ENCODE data around the gene DLG2. TPM values are rescaled to one million over a fixed set of nuclear protein-coding genes. Genes with fewer than 3 reads are reported as not detected.

DLG2 gene
- polyA plus RNA-seq, 1 donor = 8.1 TPM

DNA sequence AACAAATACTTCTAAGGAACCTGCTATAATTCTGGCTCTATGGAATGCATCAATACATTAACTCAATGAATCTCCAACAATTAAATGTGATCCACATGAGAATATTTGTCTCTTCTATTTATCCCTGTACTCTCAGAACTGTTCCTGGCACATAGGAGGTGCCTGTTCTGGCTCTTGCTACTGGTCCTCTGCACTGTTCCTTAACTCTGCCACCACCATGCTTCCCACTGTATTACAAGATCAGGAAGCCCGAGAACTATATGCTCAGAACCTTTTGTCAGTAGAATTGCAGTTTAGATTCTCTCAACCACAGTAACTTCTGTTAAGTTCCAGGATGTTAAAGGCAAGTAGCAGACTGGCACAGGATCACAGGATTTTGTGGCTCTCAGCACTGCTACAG is 1964.7 kb downstream of the DLG2 start:
- Histone ChIP-seq H3K9me3 (ENCODE audit: control insufficient read depth, low read depth, low read length) (no peaks in the 10 kb centered on the region), H3K27me3 (ENCODE audit: control insufficient read depth, insufficient read depth, low read length) (no peaks in the 10 kb centered on the region), H3K27ac (ENCODE audit: low read length) (no peak overlapping the region), H3K36me3 (ENCODE audit: control insufficient read depth, insufficient read depth, low read length) (no peaks in the 10 kb centered on the region), H3K4me1 (ENCODE audit: control insufficient read depth, insufficient read depth, low read length) (peaks cover 11% of the 10 kb centered on the region), H3K4me3 (ENCODE audit: low read length) (no peak overlapping the region)
- no CpG with 5 or more reads among the region's 1 CpG for WGBS (ENCODE audit: insufficient coverage, low lambda C conversion rate)
- no peak for DNase-seq

DNA sequence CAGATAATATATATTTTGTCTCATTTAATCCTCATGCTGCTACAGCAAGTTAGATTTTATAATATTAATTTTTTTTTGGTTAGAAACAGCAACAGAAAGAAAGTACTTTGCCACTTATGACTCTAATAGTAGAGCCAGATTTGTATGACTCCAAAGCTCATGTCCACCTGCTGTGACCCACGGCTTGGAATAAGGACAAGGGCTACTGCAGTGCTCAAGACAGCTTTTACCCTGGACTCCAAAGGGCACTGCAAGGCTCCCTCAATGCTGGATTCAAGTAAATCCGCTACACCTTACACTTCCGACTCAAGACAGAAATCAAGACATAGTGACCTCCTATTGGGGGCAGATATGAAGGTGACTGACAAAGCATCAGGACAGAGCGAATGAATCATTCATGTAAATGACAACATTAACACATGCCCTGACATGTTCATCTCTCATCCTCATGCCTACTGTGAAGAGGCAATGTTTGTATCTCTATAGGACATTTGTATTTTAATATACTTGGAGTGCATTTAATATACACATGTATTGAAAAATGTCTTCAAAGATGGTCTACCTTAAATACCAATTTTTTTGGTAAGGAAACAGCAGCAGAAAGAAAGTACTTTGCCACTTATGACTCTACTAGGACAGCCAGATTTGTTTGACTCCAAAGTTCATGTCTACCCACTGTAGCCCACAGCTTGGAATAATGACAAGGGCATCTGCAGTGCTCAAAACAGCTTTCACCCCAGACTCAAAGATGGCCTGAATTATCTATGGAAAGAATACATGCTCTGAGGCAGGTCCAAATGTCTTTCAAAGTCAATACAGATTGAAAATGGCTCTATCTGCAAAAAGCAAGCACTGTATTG is 1965.4 kb downstream of the DLG2 start:
- no peaks in the 10 kb centered on the region for H3K27me3 ChIP-seq (ENCODE audit: control insufficient read depth, insufficient read depth, low read length)
- DNase-seq = peak; percentile 7 to 25
- H3K27ac ChIP-seq (ENCODE audit: low read length) = no peak overlapping the region
- no peaks in the 10 kb centered on the region for H3K9me3 ChIP-seq (ENCODE audit: control insufficient read depth, low read depth, low read length)
- H3K36me3 ChIP-seq (ENCODE audit: control insufficient read depth, insufficient read depth, low read length) = no peaks in the 10 kb centered on the region
- H3K4me3 ChIP-seq (ENCODE audit: low read length) = no peak overlapping the region
- WGBS (ENCODE audit: insufficient coverage, low lambda C conversion rate) = 50% methylated on average over 1 of the region's 4 CpGs
- peaks cover 11% of the 10 kb centered on the region for H3K4me1 ChIP-seq (ENCODE audit: control insufficient read depth, insufficient read depth, low read length)

DNA sequence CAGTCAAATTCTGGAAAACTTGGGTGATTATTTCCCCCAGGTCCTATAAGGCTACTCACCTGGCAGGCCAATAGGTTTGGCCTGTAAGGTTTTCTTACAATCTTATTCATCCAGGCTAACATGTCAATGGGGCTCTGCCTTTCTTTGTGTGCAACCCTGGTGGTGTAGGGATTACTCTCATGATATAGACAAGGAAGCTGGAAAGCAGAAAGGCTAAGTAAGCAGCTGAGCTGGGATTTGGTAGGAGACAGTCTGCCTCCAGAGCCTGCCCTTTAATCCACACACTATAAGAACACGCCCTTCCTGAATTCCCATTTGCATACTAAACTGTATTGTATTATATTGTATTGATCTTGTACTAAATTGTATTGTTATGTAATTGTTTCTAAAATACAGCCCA is 1967.7 kb downstream of the DLG2 start:
- no peaks in the 10 kb centered on the region for H3K9me3 ChIP-seq (ENCODE audit: control insufficient read depth, low read depth, low read length)
- DNase-seq = no peak
- H3K4me1 ChIP-seq (ENCODE audit: control insufficient read depth, insufficient read depth, low read length) = peaks cover 11% of the 10 kb centered on the region
- WGBS (ENCODE audit: insufficient coverage, low lambda C conversion rate) = no CpG with 5 or more reads among the region's 1 CpG
- H3K36me3 ChIP-seq (ENCODE audit: control insufficient read depth, insufficient read depth, low read length) = no peaks in the 10 kb centered on the region
- H3K4me3 ChIP-seq (ENCODE audit: low read length) = no peak overlapping the region
- H3K27me3 ChIP-seq (ENCODE audit: control insufficient read depth, insufficient read depth, low read length) = no peaks in the 10 kb centered on the region
- no peak overlapping the region for H3K27ac ChIP-seq (ENCODE audit: low read length)

DNA sequence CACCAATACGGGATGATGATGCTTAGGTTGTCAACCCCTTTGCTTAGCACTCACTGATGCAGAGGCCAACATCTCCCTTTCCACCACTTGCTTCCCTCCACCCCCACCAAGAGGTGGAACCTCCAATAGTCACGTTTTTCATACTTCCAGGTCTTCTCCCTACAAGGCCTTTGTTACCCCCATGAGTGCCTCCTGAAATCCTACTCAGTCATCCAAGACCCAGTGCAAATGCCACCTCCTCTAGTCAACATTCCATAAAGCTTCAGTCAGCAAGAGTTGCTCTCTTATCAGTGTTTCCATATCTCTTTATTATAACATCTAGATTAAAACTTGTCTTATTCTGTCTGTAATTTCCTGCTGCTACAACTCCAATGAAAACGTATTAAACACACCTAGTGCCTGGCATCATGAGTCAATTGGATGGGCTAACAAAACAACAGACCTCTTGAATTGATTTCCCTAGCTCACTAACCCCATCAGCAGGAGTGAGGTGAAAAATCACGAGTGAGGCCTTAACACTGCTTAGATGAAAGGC is 1970.3 kb downstream of the DLG2 start:
- Histone ChIP-seq H3K27ac (ENCODE audit: low read length) (no peak overlapping the region), H3K4me3 (ENCODE audit: low read length) (no peak overlapping the region), H3K27me3 (ENCODE audit: control insufficient read depth, insufficient read depth, low read length) (no peaks in the 10 kb centered on the region), H3K9me3 (ENCODE audit: control insufficient read depth, low read depth, low read length) (no peaks in the 10 kb centered on the region), H3K4me1 (ENCODE audit: control insufficient read depth, insufficient read depth, low read length) (peaks cover 5% of the 10 kb centered on the region), H3K36me3 (ENCODE audit: control insufficient read depth, insufficient read depth, low read length) (no peaks in the 10 kb centered on the region)
- 80% methylated on average over 1 of the region's 4 CpGs for WGBS (ENCODE audit: insufficient coverage, low lambda C conversion rate)
- no peak for DNase-seq

DNA sequence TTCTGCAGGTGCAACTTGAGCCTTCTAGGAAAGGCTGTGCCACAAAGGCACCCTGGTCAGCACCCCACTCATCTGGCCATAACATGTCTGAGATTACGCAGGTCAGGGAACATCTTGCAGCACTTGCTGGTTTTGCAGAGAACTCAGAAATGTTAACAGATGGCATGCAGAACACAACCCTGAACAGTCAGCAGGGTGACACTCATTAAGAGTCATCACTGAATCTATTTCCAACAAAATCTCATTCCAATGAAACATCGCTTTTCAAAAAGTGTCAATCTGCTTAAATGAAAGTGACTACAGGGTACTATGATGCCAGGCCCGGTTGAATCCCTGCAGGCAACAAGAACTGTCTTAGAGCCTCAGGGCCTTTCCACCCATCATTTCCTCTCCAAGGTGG is 1971.2 kb downstream of the DLG2 start:
- no peaks in the 10 kb centered on the region for H3K9me3 ChIP-seq (ENCODE audit: control insufficient read depth, low read depth, low read length)
- H3K27ac ChIP-seq (ENCODE audit: low read length) = no peak overlapping the region
- no peak overlapping the region for H3K4me3 ChIP-seq (ENCODE audit: low read length)
- DNase-seq = no peak
- WGBS (ENCODE audit: insufficient coverage, low lambda C conversion rate) = 80% methylated on average over 1 of the region's 3 CpGs
- H3K4me1 ChIP-seq (ENCODE audit: control insufficient read depth, insufficient read depth, low read length) = no peaks in the 10 kb centered on the region
- no peaks in the 10 kb centered on the region for H3K27me3 ChIP-seq (ENCODE audit: control insufficient read depth, insufficient read depth, low read length)
- H3K36me3 ChIP-seq (ENCODE audit: control insufficient read depth, insufficient read depth, low read length) = no peaks in the 10 kb centered on the region

DNA sequence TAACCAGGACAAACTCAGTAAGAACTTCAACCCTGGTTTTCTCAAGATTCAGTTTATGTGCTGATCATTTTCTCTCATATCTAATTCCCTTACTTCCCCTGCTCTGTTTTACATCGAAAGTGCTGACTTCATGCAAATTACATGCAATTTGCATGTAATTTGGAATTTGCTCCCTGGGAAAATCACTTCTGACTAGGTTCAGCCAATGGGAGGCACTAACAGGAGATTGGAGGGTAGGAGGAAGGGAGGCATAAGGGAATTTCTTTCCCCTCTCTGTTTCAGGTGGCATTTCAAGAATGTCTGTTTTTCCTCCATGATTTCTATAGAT is 1977.7 kb downstream of the DLG2 start:
- Histone ChIP-seq H3K27ac (ENCODE audit: low read length) (peak overlapping the region; percentile 69), H3K9me3 (ENCODE audit: control insufficient read depth, low read depth, low read length) (no peaks in the 10 kb centered on the region), H3K27me3 (ENCODE audit: control insufficient read depth, insufficient read depth, low read length) (no peaks in the 10 kb centered on the region), H3K36me3 (ENCODE audit: control insufficient read depth, insufficient read depth, low read length) (no peaks in the 10 kb centered on the region), H3K4me3 (ENCODE audit: low read length) (no peak overlapping the region), H3K4me1 (ENCODE audit: control insufficient read depth, insufficient read depth, low read length) (peaks cover 12% of the 10 kb centered on the region)
- DNase-seq = peak; percentile 68 to 89
- WGBS (ENCODE audit: insufficient coverage, low lambda C conversion rate) = 11% methylated on average over 1 of the region's 1 CpG

DNA sequence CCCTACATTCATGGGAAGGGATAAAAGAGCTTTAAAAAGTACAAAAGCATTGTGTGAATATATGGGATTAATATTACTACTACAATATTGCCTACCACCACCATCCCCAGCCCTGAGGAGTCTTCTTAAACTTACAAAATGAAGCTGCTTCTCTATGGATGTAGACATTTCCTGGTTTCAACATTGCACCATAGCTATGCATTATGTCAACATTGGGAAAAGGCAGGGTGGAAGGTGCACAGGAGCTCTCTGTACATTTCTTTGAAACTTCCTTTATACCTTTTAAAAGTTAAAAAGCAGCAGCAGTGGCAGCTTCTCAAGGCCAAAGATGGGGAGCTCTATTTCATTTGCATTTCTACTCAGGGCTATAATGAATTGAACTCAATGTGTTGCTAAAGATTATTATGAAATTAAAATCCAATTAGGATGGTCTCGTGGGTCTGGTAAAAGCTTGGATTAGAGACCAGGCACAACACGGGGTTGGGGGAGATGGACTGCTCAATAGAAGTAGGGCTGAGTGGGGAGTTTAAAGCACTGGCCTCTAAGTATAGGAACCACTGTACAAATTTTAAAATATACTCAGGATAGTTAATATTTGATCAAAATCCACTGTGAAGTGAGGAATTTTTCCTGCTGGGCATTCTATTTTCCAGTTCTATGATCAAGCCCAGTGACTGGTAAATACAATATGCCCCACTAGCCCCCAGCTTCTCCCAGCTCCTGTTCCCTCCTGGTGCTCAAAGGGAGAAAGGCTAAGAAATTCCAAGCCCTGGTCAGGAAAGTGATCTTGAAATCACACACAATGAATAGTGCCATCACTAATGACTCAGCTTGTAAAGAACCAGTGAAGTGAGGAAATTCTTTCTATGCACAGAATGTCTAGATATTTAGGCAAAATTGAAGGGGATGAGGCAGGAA is 1978.3 kb downstream of the DLG2 start:
- WGBS (ENCODE audit: insufficient coverage, low lambda C conversion rate) = 64% methylated on average over 2 of the region's 2 CpGs
- H3K27ac ChIP-seq (ENCODE audit: low read length) = peak overlapping the region; percentile 69
- peak; percentile 40 to 75 for DNase-seq
- no peaks in the 10 kb centered on the region for H3K27me3 ChIP-seq (ENCODE audit: control insufficient read depth, insufficient read depth, low read length)
- no peak overlapping the region for H3K4me3 ChIP-seq (ENCODE audit: low read length)
- no peaks in the 10 kb centered on the region for H3K36me3 ChIP-seq (ENCODE audit: control insufficient read depth, insufficient read depth, low read length)
- H3K4me1 ChIP-seq (ENCODE audit: control insufficient read depth, insufficient read depth, low read length) = peaks cover 12% of the 10 kb centered on the region
- no peaks in the 10 kb centered on the region for H3K9me3 ChIP-seq (ENCODE audit: control insufficient read depth, low read depth, low read length)

DNA sequence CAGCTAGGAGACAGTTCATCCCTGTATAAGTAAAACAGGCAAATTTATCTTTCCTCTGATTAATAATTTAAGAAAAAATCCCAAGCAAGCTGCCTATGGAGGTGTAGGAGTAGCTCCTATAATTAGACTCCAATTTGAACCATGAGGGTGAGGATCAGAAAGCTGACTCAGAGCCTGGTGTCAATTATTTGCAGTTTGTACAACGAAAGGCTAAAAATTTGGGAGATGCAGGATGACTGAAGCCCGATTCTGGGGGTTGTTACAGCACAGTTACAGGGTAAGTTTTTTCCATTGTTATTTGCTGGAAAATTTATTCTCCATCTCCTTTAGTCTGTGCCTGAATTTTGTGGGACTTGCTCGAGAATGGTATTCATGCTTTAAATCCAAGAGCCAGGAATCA is 1981.6 kb downstream of the DLG2 start:
- H3K4me1 ChIP-seq (ENCODE audit: control insufficient read depth, insufficient read depth, low read length) = peaks cover 12% of the 10 kb centered on the region
- WGBS (ENCODE audit: insufficient coverage, low lambda C conversion rate) = 95% methylated on average over 3 of the region's 3 CpGs
- H3K36me3 ChIP-seq (ENCODE audit: control insufficient read depth, insufficient read depth, low read length) = no peaks in the 10 kb centered on the region
- no peaks in the 10 kb centered on the region for H3K27me3 ChIP-seq (ENCODE audit: control insufficient read depth, insufficient read depth, low read length)
- H3K9me3 ChIP-seq (ENCODE audit: control insufficient read depth, low read depth, low read length) = no peaks in the 10 kb centered on the region
- DNase-seq = no peak
- no peak overlapping the region for H3K4me3 ChIP-seq (ENCODE audit: low read length)
- H3K27ac ChIP-seq (ENCODE audit: low read length) = no peak overlapping the region

DNA sequence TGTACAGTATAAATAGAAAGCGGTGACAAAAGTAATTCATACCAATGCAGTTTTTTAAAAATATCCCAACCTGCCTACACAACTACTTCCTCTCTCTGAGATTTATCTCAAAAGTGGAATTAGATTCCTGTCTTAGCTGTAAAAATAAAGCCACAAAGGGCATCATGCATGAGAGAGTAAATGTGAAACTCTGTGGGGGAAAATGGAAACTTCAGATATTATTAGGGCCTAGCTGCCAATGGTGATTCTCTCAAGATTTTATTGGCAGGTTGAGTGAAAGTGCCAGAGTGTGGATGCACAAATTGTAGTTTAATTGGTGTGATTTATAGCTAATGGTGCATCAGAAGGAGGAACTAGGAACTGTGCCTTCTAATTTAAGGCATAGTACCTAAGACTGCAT is 1984.0 kb downstream of the DLG2 start:
- H3K36me3 ChIP-seq (ENCODE audit: control insufficient read depth, insufficient read depth, low read length) = no peaks in the 10 kb centered on the region
- no peak overlapping the region for H3K27ac ChIP-seq (ENCODE audit: low read length)
- no peak for DNase-seq
- H3K4me3 ChIP-seq (ENCODE audit: low read length) = no peak overlapping the region
- no peaks in the 10 kb centered on the region for H3K27me3 ChIP-seq (ENCODE audit: control insufficient read depth, insufficient read depth, low read length)
- peaks cover under 1% of the 10 kb centered on the region for H3K4me1 ChIP-seq (ENCODE audit: control insufficient read depth, insufficient read depth, low read length)
- H3K9me3 ChIP-seq (ENCODE audit: control insufficient read depth, low read depth, low read length) = no peaks in the 10 kb centered on the region
- 100% methylated on average over 1 of the region's 1 CpG for WGBS (ENCODE audit: insufficient coverage, low lambda C conversion rate)

DNA sequence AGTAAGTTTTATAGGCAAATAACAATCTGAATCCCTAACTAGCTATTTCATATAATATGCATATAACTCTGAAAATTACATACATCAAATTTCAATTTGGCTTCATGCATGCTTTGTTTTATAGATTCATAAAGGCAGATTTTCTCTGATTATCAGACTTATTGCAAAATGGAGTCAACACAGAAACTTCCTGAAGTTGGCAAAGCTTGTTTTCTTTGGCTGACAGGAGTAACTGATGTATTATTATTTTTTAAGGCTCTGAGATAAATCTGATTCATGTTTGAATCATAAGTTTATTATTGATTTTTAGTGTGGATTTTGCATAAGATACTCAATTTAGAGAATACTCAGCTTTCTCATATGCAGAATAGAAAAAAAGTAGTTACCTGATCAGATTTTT is 1984.6 kb downstream of the DLG2 start:
- Histone ChIP-seq H3K4me3 (ENCODE audit: low read length) (no peak overlapping the region), H3K4me1 (ENCODE audit: control insufficient read depth, insufficient read depth, low read length) (no peaks in the 10 kb centered on the region), H3K27me3 (ENCODE audit: control insufficient read depth, insufficient read depth, low read length) (no peaks in the 10 kb centered on the region), H3K9me3 (ENCODE audit: control insufficient read depth, low read depth, low read length) (no peaks in the 10 kb centered on the region), H3K27ac (ENCODE audit: low read length) (no peak overlapping the region), H3K36me3 (ENCODE audit: control insufficient read depth, insufficient read depth, low read length) (no peaks in the 10 kb centered on the region)
- DNase-seq = no peak
